ENCODE results near the gene DPF3.
A peak's percentile ranks its signal among the peaks of the same experiment; 100 is the strongest.

Gene DPF3

GRCh38 chr14:72904840-72905561 is 11.1 kb upstream of the DPF3 start:
- DNase-seq (ENCODE audit: low read depth), result peak; percentile 75

GRCh38 chr14:72904218-72904617 is 10.3 kb upstream of the DPF3 start:
- DNase-seq (ENCODE audit: low read depth), result no peak

GRCh38 chr14:72903716-72904115 is 9.8 kb upstream of the DPF3 start:
- no peak for DNase-seq (ENCODE audit: low read depth)

GRCh38 chr14:72902801-72903530 is 9.1 kb upstream of the DPF3 start:
- no peak for DNase-seq (ENCODE audit: low read depth)

GRCh38 chr14:72901361-72901760 is 7.5 kb upstream of the DPF3 start:
- DNase-seq (ENCODE audit: low read depth), result no peak

GRCh38 chr14:72898448-72898847 is 4.5 kb upstream of the DPF3 start:
- DNase-seq (ENCODE audit: low read depth), result no peak

GRCh38 chr14:72894623-72895378 is 900 bp upstream of the DPF3 start:
- DNase-seq (ENCODE audit: low read depth), result peak; percentile 24

GRCh38 chr14:72894323-72894622 is 372 bp upstream of the DPF3 start:
- no peak for DNase-seq (ENCODE audit: low read depth)

- DNase-seq (ENCODE audit: low read depth), result peak; percentile 40
These were observed 844 bp downstream of the DPF3 start for GRCh38 chr14:72892879-72893635.

- peak; percentile 68 for DNase-seq (ENCODE audit: low read depth)
These were observed 1.6 kb downstream of the DPF3 start for GRCh38 chr14:72892103-72892878.

GRCh38 chr14:72891666-72892102 is 2.2 kb downstream of the DPF3 start:
- no peak for DNase-seq (ENCODE audit: low read depth)

GRCh38 chr14:72889366-72889765 is 4.5 kb downstream of the DPF3 start:
- no peak for DNase-seq (ENCODE audit: low read depth)

GRCh38 chr14:72888636-72889201 is 5.2 kb downstream of the DPF3 start:
- DNase-seq (ENCODE audit: low read depth), result no peak

GRCh38 chr14:72888192-72888591 is 5.7 kb downstream of the DPF3 start:
- DNase-seq (ENCODE audit: low read depth), result no peak

- no peak for DNase-seq (ENCODE audit: low read depth)
These were observed 6.4 kb downstream of the DPF3 start for GRCh38 chr14:72887514-72887913.

GRCh38 chr14:72884386-72884785 is 9.5 kb downstream of the DPF3 start:
- no peak for DNase-seq (ENCODE audit: low read depth)

GRCh38 chr14:72883961-72884360 is 9.9 kb downstream of the DPF3 start:
- peak; percentile 57 for DNase-seq (ENCODE audit: low read depth)

GRCh38 chr14:72883109-72883508 is 10.8 kb downstream of the DPF3 start:
- no peak for DNase-seq (ENCODE audit: low read depth)

GRCh38 chr14:72882463-72882862 is 11.4 kb downstream of the DPF3 start:
- DNase-seq (ENCODE audit: low read depth), result no peak

- no peak for DNase-seq (ENCODE audit: low read depth)
These were observed 11.9 kb downstream of the DPF3 start for GRCh38 chr14:72882047-72882446.

GRCh38 chr14:72881543-72881942 is 12.4 kb downstream of the DPF3 start:
- DNase-seq (ENCODE audit: low read depth), result no peak
